HG02763 (cell line): Measurements from ENCODE around the gene CREBBP.

Experiments
- ATAC-seq: cut with Tn5 transposase; IDR thresholded peaks from one replicate; pipeline ENCODE4 v1.9.1; 2021; ENCODE audit warnings: mild to moderate bottlenecking, moderate library complexity; ENCODE audit not compliant: unreplicated experiment

CREBBP gene

DNA sequence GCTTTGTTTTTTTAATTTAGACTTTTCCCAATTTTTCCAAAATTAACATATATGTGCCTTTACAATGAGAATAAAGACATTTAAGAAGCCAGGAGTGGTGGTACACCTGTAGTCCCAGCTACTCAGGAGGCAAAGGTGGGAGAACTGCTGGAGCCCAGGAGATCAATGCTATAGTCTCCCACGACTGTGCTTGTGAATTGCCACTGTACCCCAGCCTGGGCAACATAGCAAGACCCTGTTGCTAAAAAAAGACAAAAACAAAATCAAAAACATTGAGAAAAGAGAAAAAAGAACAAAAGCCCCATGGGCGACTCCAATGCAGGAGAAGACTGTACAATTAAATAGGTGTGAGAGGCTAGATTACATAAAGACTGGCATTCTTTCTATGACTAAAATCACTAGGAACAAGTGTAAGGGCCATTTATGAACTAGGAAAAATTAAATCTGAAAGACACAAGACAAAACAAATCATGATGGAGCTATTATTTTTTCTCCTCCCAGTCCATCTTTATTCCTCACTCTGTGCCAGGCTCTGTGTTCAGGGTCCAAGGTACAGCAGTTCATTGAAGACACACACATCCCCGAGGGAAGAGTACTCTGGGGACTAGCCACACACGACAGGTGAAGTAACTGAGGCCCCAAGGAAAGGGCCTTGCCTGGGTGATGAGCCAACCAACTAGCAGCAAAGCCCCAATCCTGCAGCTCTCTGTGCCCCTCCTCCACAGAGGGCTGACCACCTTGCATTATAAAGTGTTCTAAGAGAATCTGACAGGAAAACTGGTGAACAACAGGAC lies 79.8 kb downstream of the CREBBP start:
- no peak for ATAC-seq

GRCh38 chr16:3800019-3800418 lies 80.5 kb downstream of the CREBBP start:
- ATAC-seq: no peak

GRCh38 chr16:3799354-3799753 lies 81.2 kb downstream of the CREBBP start:
- no peak for ATAC-seq

- no peak for ATAC-seq
These were observed 81.7 kb downstream of the CREBBP start for GRCh38 chr16:3798838-3799237.

- no peak for ATAC-seq
These were observed 82.4 kb downstream of the CREBBP start for GRCh38 chr16:3797904-3798811.

DNA sequence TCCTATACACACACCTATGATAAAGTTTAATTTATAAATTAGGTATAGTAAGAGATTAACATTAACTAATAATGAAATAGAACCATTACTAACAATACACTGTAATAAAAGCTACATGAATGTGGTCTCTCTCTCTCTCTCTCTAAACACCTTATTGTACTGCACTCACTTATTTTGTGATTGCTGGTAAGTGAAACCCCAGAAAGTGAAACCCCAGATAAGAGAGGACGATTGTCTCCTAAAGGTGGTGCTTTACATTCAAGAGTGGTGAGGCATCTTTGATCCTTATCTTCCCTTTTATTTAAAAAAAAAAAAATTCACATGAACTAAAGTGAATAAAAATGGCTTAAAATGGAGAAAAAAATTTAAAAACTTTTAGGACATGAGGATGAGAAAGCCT lies 83.0 kb downstream of the CREBBP start:
- no peak for ATAC-seq

DNA sequence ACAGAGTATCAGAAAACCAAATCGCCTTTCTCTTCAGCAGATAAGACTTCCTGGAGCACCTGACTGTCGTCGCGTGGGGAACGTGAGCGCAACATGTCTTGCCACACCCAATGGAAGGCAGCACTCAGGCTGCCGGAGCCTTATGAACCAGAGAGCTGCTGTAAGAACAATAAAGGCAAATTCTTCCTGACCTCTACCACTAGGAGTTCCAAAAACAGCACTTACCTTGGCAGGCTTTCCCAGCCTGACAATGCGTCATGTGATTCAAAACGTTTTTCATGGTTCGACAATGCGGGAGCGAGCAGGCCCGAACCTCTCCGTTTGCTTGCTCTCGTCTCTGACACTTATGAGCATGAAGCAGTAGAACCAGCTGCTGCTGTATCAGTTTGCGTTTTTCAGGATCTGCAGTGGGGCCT lies 87.3 kb downstream of the CREBBP start:
- ATAC-seq: no peak

DNA sequence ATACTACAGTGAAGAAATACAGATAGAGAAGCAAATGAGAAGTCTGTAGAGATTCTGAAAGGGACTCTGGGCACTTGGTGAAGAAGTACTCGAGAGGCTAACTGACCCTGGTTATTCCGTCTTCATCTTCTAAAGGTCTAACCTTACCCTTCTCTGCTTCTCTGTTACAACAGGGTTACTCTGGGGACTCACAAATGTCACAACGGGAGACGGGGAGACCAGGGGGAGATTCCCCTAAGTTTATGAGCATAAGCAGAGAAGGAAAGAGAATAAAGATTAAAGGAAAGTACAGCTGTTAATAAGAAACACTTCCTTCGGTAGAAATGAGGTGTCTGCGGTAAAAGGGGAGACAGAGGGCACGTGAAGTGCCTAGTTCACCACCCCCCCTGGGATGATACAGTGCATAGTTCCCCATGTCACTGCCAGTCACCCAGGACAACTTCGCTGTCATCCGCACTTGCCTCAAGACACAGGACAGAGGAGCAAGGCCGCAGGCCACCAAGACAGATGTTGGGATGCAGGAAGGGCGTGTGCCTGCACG lies 88.0 kb downstream of the CREBBP start:
- no peak for ATAC-seq

DNA sequence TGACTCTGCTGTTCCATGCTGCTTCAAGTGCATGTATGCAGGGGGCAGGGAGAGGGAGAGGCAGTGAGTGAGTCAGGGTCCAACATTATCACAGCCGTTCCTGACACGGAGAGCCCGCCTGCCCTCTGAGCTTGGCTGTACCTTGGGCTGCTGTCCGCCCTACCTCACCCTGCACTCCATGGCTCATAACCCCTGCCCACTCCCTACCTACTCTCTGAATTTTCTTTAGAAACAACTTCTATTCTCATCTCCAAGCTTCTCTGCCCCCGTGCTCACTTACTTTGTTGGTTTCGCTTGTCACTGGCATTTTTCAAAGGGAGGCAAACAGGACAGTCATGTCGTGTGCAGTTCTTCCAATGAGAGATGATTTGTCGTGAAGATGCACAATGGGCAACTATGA lies 88.8 kb downstream of the CREBBP start:
- no peak for ATAC-seq

DNA sequence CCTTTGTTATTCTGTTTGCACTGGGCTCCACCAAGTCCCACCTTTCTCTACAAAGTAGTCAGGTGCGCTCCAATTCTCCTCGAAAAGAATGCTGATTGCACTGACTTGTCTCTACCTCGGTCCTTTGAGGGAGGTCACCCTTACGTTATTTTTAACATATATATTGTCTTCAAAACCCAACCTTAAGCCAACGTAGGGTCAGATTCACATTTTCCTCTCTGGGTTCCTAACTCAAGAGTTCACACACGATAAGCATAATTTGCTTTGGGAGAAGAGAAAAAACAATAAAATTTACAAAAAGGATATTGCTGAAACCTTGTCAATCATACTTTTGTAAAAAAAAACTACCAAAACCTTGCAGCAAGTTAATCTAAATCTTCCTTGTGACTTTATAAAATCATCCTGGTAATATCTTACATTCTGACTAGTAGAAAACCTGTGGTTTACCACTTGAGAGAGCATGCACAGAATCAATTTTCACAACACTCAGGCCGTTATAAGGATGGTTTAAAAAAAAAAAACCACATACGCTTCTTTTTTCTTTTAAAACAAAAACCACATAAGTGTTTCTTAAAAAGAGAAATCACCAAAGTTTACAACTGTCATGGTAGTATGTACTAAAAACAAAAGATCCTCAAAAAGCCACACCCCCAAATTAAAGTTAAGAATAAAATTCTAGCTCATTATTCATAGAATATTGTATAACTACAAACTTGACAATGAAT lies 91.0 kb downstream of the CREBBP start:
- ATAC-seq: no peak

DNA sequence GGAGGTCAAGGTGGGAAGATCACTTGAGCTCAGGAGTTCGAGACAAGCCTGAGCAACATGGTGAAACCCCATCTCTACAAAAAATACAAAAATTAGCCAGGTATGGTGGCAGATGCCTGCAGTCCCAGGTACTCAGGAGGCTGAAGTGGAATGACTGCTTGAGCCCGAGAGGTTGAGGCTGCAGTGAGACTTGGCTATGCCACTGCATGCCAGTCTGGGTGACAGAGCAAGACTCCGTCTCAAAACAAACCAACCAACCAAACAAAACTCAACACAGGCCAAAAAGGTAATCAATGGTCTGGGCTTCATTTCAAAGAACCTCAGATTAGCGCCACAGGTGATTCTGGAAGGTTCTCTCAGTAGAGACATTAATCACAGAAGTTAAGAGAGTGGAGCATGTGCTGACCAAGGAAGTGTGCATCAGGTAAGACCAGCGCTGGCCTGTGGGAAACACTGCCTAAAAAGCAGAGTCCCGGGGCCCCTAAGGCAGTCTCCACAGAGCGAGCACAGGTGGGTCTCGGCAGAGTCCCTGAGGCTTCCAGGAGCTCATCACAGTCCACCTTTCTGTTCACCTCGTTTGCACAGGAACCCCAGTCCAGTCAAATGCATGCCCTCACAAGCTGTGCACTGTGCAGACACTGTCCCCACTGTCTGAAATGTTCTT lies 91.7 kb downstream of the CREBBP start:
- ATAC-seq: no peak

- ATAC-seq: peak; percentile 70
These were observed 92.4 kb downstream of the CREBBP start for GRCh38 chr16:3787924-3788661.

DNA sequence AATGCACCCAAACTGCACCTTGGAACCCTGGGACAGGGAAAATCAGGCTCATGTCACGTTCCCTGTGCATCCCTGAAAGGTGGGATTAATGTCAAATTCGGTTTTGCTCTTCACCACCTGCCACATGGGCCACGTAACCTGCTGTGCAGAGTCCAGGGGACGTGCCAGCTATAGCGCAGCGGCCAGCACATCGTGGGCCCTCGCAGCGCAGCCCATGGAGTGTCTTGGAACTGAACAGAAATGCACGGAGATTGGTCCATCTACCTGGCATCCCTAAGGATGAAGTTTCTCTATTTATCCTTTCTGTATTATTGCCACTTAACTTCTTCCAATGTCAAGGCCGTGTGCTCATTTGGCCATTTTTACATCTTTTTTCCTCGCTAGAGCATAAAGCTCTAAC lies 95.1 kb downstream of the CREBBP start:
- no peak for ATAC-seq

GRCh38 chr16:3783516-3783915 lies 97.0 kb downstream of the CREBBP start:
- ATAC-seq: no peak

DNA sequence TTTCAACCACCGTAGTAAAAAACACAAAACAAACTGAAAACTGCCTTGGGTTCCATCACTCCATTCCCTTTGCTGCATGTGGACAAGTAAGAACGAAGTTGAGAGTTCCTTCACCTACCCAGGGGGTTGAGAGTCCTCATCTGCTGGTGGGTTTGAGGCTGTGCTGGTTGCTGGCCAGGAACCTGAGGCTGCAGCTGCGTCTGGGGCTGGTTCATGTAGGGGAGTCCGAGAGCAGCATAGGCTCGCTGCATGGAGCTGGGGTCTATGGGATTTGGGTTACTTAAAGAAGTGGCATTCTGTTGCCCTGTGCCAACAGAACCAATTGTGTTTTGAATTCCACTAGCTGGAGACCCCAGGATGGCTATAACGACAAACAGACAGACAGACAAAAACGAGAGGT lies 97.9 kb downstream of the CREBBP start:
- no peak for ATAC-seq

DNA sequence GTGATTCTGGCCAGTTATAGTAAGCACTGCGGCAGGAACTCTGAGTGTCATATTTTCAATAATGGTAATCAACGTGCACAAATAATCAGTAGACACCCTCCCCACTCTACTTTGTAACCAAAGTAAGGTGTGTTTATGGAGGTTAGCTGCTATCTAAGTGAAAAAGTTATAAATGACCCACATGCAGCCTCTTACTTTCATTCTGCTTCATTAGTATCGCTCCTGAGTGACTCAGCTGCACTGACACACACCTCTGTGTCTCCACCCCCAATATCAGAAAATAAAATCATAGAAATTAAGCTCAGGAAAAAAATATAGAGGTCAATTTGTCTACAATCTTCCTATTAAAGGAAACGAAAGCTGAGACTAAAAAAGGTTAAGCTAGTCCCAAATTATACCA lies 99.1 kb downstream of the CREBBP start:
- no peak for ATAC-seq

- no peak for ATAC-seq
These were observed 99.9 kb downstream of the CREBBP start for GRCh38 chr16:3780570-3780969.

DNA sequence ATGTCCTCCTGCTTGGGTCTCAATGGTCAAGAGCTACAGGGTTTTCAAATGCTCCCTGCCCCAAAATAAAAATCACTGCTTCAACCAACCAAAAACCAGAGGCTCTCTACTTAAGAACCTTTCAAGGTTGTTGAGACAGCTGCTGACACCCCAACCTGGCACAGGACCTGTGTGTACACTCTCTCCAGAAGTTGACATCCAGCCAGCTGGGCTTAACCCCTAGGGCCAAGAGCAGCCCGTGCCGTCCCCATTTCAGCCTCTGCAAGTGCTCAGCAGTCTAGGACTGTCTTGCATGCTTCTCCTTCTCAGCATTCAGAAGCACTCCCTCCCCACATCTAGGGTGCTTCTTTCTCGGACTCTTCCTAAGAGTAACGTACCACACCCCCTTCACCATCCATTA lies 104.2 kb downstream of the CREBBP start:
- ATAC-seq: no peak

GRCh38 chr16:3774819-3775218 lies 105.7 kb downstream of the CREBBP start:
- ATAC-seq: no peak
